H9 (cell line): Measurements from ENCODE around the gene CKMT2. TPM values are rescaled to one million over a fixed set of nuclear protein-coding genes. Genes with fewer than 3 reads are reported as not detected.
"Not testable (repeated sequence)": the region's sequence is repeated elsewhere in the genome, so short reads cannot be mapped to it uniquely, and the experiment has no call there.

Experiments
- DNase-seq: peaks from one replicate; pipeline ENCODE4 v3.0.0-alpha.2; 2017
- H2AFZ ChIP-seq: one replicate; pipeline ENCODE4 v1.6.1; 2013; ENCODE audit warnings: mild to moderate bottlenecking, low read length, control low read depth, moderate library complexity
- H2AK5ac ChIP-seq: 2 replicates; pipeline ENCODE4 v1.6.1; 2013; ENCODE audit warnings: low read length, control low read depth, mixed read lengths; ENCODE audit not compliant: insufficient read length
- H2BK120ac ChIP-seq: one replicate; pipeline ENCODE4 v1.6.1; 2013; ENCODE audit warnings: low read depth, mild to moderate bottlenecking, low read length, control low read depth, inconsistent platforms; ENCODE audit not compliant: poor library complexity, severe bottlenecking
- H2BK12ac ChIP-seq: 2 replicates; pipeline ENCODE4 v1.6.1; 2013; ENCODE audit warnings: low read length, control low read depth, mixed read lengths, low read depth; ENCODE audit not compliant: insufficient read length
- H2BK15ac ChIP-seq: 2 replicates; pipeline ENCODE4 v1.6.1; 2013; ENCODE audit warnings: low read depth, low read length, control low read depth
- H2BK20ac ChIP-seq: one replicate; pipeline ENCODE4 v1.6.1; 2013; ENCODE audit warnings: low read depth, mild to moderate bottlenecking, low read length, control low read depth, inconsistent platforms; ENCODE audit not compliant: poor library complexity, severe bottlenecking
- H2BK5ac ChIP-seq: 2 replicates; pipeline ENCODE4 v1.6.1; 2013; ENCODE audit warnings: low read length, control low read depth, mixed read lengths; ENCODE audit not compliant: insufficient read length
- H3K14ac ChIP-seq: 2 replicates; pipeline ENCODE4 v1.6.1; 2013; ENCODE audit warnings: low read length, control low read depth; ENCODE audit not compliant: insufficient read depth
- H3K18ac ChIP-seq: 2 replicates; pipeline ENCODE4 v1.6.1; 2013; ENCODE audit warnings: low read depth, mild to moderate bottlenecking, mixed read lengths, low read length, control low read depth; ENCODE audit not compliant: insufficient read length
- H3K23ac ChIP-seq: 2 replicates; pipeline ENCODE4 v1.6.1; 2013; ENCODE audit warnings: low read length, control low read depth, mixed read lengths, low read depth; ENCODE audit not compliant: insufficient read length
- H3K23me2 ChIP-seq: 2 replicates; pipeline ENCODE4 v1.6.1; 2013; ENCODE audit warnings: low read depth, mild to moderate bottlenecking, mixed read lengths, low read length, control low read depth; ENCODE audit not compliant: insufficient read length, poor library complexity, severe bottlenecking
- H3K27ac ChIP-seq: 2 replicates; pipeline ENCODE4 v1.5.1; 2013; ENCODE audit warnings: low read length, control low read depth, mixed read lengths, low read depth; ENCODE audit not compliant: insufficient read length
- H3K27me3 ChIP-seq: 2 replicates; pipeline ENCODE4 v1.6.1; 2013; ENCODE audit warnings: low read length, control low read depth, inconsistent platforms; ENCODE audit not compliant: insufficient read depth
- H3K4ac ChIP-seq: 2 replicates; pipeline ENCODE4 v1.6.1; 2013; ENCODE audit warnings: low read depth, mild to moderate bottlenecking, control low read depth, inconsistent platforms, low read length, moderate library complexity
- H3K4me1 ChIP-seq: 2 replicates; pipeline ENCODE4 v1.6.1; 2013; ENCODE audit warnings: low read length, control low read depth, inconsistent platforms; ENCODE audit not compliant: insufficient read depth
- H3K4me2 ChIP-seq: 2 replicates; pipeline ENCODE4 v1.6.1; 2013; ENCODE audit warnings: low read length, control low read depth, mixed read lengths; ENCODE audit not compliant: insufficient read length, insufficient read depth
- H3K56ac ChIP-seq: 2 replicates; pipeline ENCODE4 v1.6.1; 2013; ENCODE audit warnings: low read depth, mild to moderate bottlenecking, mixed read lengths, low read length, control low read depth; ENCODE audit not compliant: insufficient read length
- H3K79me1 ChIP-seq: 2 replicates; pipeline ENCODE4 v1.6.1; 2013; ENCODE audit warnings: low read depth, mild to moderate bottlenecking, moderate library complexity, low read length, control low read depth, inconsistent platforms; ENCODE audit not compliant: insufficient read depth, poor library complexity, severe bottlenecking
- H3K79me2 ChIP-seq: 2 replicates; pipeline ENCODE4 v1.6.1; 2013; ENCODE audit warnings: low read length, control low read depth, inconsistent platforms; ENCODE audit not compliant: insufficient read depth
- H3K9ac ChIP-seq: 2 replicates; pipeline ENCODE4 v1.6.1; 2013; ENCODE audit warnings: low read length, control low read depth, mixed read lengths; ENCODE audit not compliant: insufficient read length; ENCODE audit errors: extremely low read depth
- H3K9me3 ChIP-seq: one replicate; pipeline ENCODE4 v1.6.1; 2013; ENCODE audit warnings: low read depth, low read length, inconsistent platforms; ENCODE audit not compliant: control insufficient read depth
- H3T11ph ChIP-seq: one replicate; pipeline ENCODE4 v1.6.1; 2013; ENCODE audit warnings: mild to moderate bottlenecking, low read length, control low read depth, inconsistent platforms
- H4K20me1 ChIP-seq: one replicate; pipeline ENCODE4 v1.6.1; 2013; ENCODE audit not compliant: control insufficient read depth, insufficient read length, insufficient read depth
- H4K5ac ChIP-seq: 2 replicates; pipeline ENCODE4 v1.6.1; 2013; ENCODE audit warnings: low read depth, mild to moderate bottlenecking, mixed read lengths, low read length, control low read depth; ENCODE audit not compliant: insufficient read length
- H4K8ac ChIP-seq: replicated peaks from 2 replicates; pipeline ENCODE4 v1.6.1; 2013; ENCODE audit warnings: low read length, control low read depth, mixed read lengths, low read depth; ENCODE audit not compliant: insufficient read length
- H4K91ac ChIP-seq: 2 replicates; pipeline ENCODE4 v1.6.1; 2013; ENCODE audit warnings: low read depth, mild to moderate bottlenecking, moderate library complexity, mixed read lengths, low read length, control low read depth; ENCODE audit not compliant: insufficient read length
- H3K27ac Mint-ChIP-seq, 3 experiments: 2 replicates in 2 of 3; 3 replicates in 1 of 3; pipeline ENCODE4 v1.8.0; 2020 to 2021; ENCODE audit warnings: mixed read lengths in 3 of 3, mild to moderate bottlenecking in 1 of 3, moderate library complexity in 1 of 3
- H3K27me3 Mint-ChIP-seq: 2 replicates; pipeline ENCODE4 v1.8.0; 2021; ENCODE audit warnings: low read depth, mild to moderate bottlenecking, moderate library complexity, mixed read lengths
- H3K36me3 Mint-ChIP-seq, 3 experiments: 2 replicates in 2 of 3; 3 replicates in 1 of 3; pipeline ENCODE4 v1.8.0; 2020 to 2021; ENCODE audit warnings: low read depth in 3 of 3, mixed read lengths in 3 of 3; ENCODE audit not compliant: insufficient read depth in 1 of 3
- H3K4me1 Mint-ChIP-seq, 2 experiments: 2 replicates each; pipeline ENCODE4 v1.8.0; 2020; ENCODE audit warnings: mixed read lengths in 2 of 2
- H3K4me3 Mint-ChIP-seq, 2 experiments: 2 replicates in 1 of 2; 3 replicates in 1 of 2; pipeline ENCODE4 v1.8.0; 2020 to 2021; ENCODE audit warnings: mild to moderate bottlenecking in 2 of 2, mixed read lengths in 2 of 2, moderate library complexity in 1 of 2
- H3K9me3 Mint-ChIP-seq, 2 experiments: 2 replicates in 1 of 2; 3 replicates in 1 of 2; pipeline ENCODE4 v1.8.0; 2020; ENCODE audit warnings: mild to moderate bottlenecking in 2 of 2, mixed read lengths in 2 of 2, moderate library complexity in 1 of 2
- CTCF ChIP-seq: fragments of 200-600 bp; sonication (generic); conservative IDR thresholded peaks from 3 replicates; pipeline ENCODE4 v1.8.0; 2021; ENCODE audit warnings: antibody characterized with exemption, mild to moderate bottlenecking
- WGBS: extraction: QIAGEN DNeasy Blood & Tissue Kit; methylation state at CpG from one replicate; pipeline ENCODE4 v1.1.7; 2013; ENCODE audit warnings: missing lambda C conversion rate, low lambda C conversion rate, mixed read lengths; ENCODE audit not compliant: insufficient read length; ENCODE audit errors: extremely low coverage; 5-methylcytosine and 5-hydroxymethylcytosine counted together
- total RNA-seq: library from RNA; stranded (reverse); gene quantifications from 2 replicates; pipeline ENCODE4 v1.2.1, GENCODE V29; 2021

The CKMT2 gene
- total RNA-seq, 1 experiment from 2014 or later, result 1.8 TPM

- Histone ChIP-seq H3K27me3 (no peaks in the 10 kb centered on the region), H4K91ac (no peak overlapping the region), H3K4me1 (no peaks in the 10 kb centered on the region), H3K9ac (no peak overlapping the region), H2BK15ac (no peak overlapping the region), H3K4ac (no peak overlapping the region), H2BK5ac (no peak overlapping the region), H2AK5ac (no peak overlapping the region), H3K4me2 (no peak overlapping the region), H3K27ac (no peak overlapping the region), H2BK12ac (no peak overlapping the region), H3K9me3 (peaks cover 10% of the 10 kb centered on the region), H3K14ac (no peak overlapping the region), H4K5ac (no peak overlapping the region), H3K23ac (no peak overlapping the region), H3K18ac (no peak overlapping the region), H3K79me1 (peaks cover 9% of the 10 kb centered on the region), H2AFZ (no peak overlapping the region), H2BK20ac (no peak overlapping the region), H3K23me2 (no peaks in the 10 kb centered on the region), H3K56ac (no peak overlapping the region), H4K20me1 (no peaks in the 10 kb centered on the region), H3T11ph (no peak overlapping the region), H4K8ac (no peak overlapping the region), H3K79me2 (peaks cover 18% of the 10 kb centered on the region; the same call in 1 of the 2 replicates), H2BK120ac (no peak overlapping the region)
- no CpG with 5 or more reads among the region's 2 CpGs for WGBS
- Mint-ChIP-seq H3K9me3 (peaks cover 24 to 29% of the 10 kb centered on the region in 2 experiments), H3K27me3 (no peaks in the 10 kb centered on the region; the same call in 1 of the 2 replicates), H3K36me3 (peaks cover 27 to 43% (median 42%) of the 10 kb centered on the region in 3 experiments), H3K4me3 (no peak overlapping the region), H3K4me1 (no peaks in the 10 kb centered on the region), H3K27ac (no peak overlapping the region)
- TF ChIP-seq CTCF, result no peak
- DNase-seq, result no peak
These were observed 59.0 kb downstream of the CKMT2 start for GRCh38 chr5:81292130-81292529.

GRCh38 chr5:81294021-81294420 lies 60.9 kb downstream of the CKMT2 start:
- H3K18ac ChIP-seq, H2BK20ac ChIP-seq, DNase-seq, H3K27me3 Mint-ChIP-seq, H3K56ac ChIP-seq, H3K4me1 Mint-ChIP-seq, H3K4ac ChIP-seq, H4K8ac ChIP-seq, H3K14ac ChIP-seq, H2BK12ac ChIP-seq, H4K20me1 ChIP-seq, H3K9ac ChIP-seq, H2BK120ac ChIP-seq, H3K23me2 ChIP-seq, H3K27ac ChIP-seq, H2BK5ac ChIP-seq, H3K23ac ChIP-seq, H2AK5ac ChIP-seq, H2AFZ ChIP-seq, H3K27ac Mint-ChIP-seq, H4K5ac ChIP-seq, H3T11ph ChIP-seq, H3K4me3 Mint-ChIP-seq, H2BK15ac ChIP-seq, H3K4me1 ChIP-seq, H4K91ac ChIP-seq, H3K4me2 ChIP-seq, H3K27me3 ChIP-seq: not testable (repeated sequence)
- Histone ChIP-seq H3K79me2 (peaks cover 17% of the 10 kb centered on the region; the same call in 1 of the 2 replicates), H3K9me3 (peaks cover 10% of the 10 kb centered on the region), H3K79me1 (peaks cover 12% of the 10 kb centered on the region)
- peaks cover 27 to 43% (median 42%) of the 10 kb centered on the region in 3 experiments for H3K36me3 Mint-ChIP-seq
- no CpG with 5 or more reads among the region's 5 CpGs for WGBS
- H3K9me3 Mint-ChIP-seq, result peaks cover 24 to 29% of the 10 kb centered on the region in 2 experiments
